ENCODE results near the gene CACNA2D2. TPM values are rescaled to one million over a fixed set of nuclear protein-coding genes. Genes with fewer than 3 reads are reported as not detected.

CACNA2D2 gene
- total RNA-seq, 2 experiments from 2014 or later: 0.78 to 0.95 TPM

- Mint-ChIP-seq H3K4me3 (no peak overlapping the region), H3K36me3 (ENCODE audit: low read depth) (no peaks in the 10 kb centered on the region), H3K4me1 (ENCODE audit: low read depth) (peaks cover 2% of the 10 kb centered on the region), H3K27me3 (ENCODE audit: low read depth) (no peaks in the 10 kb centered on the region), H3K9me3 (ENCODE audit: insufficient read depth) (no peaks in the 10 kb centered on the region), H3K27ac (no peak overlapping the region)
- POLR2A ChIA-PET: no interaction called here
- ATAC-seq (no peak), DNase-seq (no peak)
- CTCF ChIA-PET: no interaction called here
These were observed 86.4 kb downstream of the CACNA2D2 start for GRCh38 chr3:50416736-50417636.

GRCh38 chr3:50415816-50416215 is 87.6 kb downstream of the CACNA2D2 start:
- H3K4me3 Mint-ChIP-seq: no peak overlapping the region
- ATAC-seq: no peak
- no peaks in the 10 kb centered on the region for H3K27me3 Mint-ChIP-seq (ENCODE audit: low read depth)
- no peaks in the 10 kb centered on the region for H3K36me3 Mint-ChIP-seq (ENCODE audit: low read depth)
- DNase-seq: no peak
- no peak overlapping the region for H3K27ac Mint-ChIP-seq
- H3K4me1 Mint-ChIP-seq (ENCODE audit: low read depth): peaks cover 2% of the 10 kb centered on the region
- POLR2A ChIA-PET: no interaction called here
- CTCF ChIA-PET: no interaction called here
- no peaks in the 10 kb centered on the region for H3K9me3 Mint-ChIP-seq (ENCODE audit: insufficient read depth)

- H3K36me3 Mint-ChIP-seq (ENCODE audit: low read depth): no peaks in the 10 kb centered on the region
- no peak overlapping the region for H3K4me3 Mint-ChIP-seq
- no peak overlapping the region for H3K27ac Mint-ChIP-seq
- CTCF ChIA-PET: interaction anchor here (1.4 kb wide), 1 partner anchor 32 kb away, joined by 3 read pairs; no protein-coding TSS in a partner anchor
- no peaks in the 10 kb centered on the region for H3K9me3 Mint-ChIP-seq (ENCODE audit: insufficient read depth)
- POLR2A ChIA-PET: no interaction called here
- H3K4me1 Mint-ChIP-seq (ENCODE audit: low read depth): peaks cover 2% of the 10 kb centered on the region
- ATAC-seq (no peak), DNase-seq (no peak)
- no peaks in the 10 kb centered on the region for H3K27me3 Mint-ChIP-seq (ENCODE audit: low read depth)
These were observed 88.4 kb downstream of the CACNA2D2 start for GRCh38 chr3:50415061-50415460.

DNA sequence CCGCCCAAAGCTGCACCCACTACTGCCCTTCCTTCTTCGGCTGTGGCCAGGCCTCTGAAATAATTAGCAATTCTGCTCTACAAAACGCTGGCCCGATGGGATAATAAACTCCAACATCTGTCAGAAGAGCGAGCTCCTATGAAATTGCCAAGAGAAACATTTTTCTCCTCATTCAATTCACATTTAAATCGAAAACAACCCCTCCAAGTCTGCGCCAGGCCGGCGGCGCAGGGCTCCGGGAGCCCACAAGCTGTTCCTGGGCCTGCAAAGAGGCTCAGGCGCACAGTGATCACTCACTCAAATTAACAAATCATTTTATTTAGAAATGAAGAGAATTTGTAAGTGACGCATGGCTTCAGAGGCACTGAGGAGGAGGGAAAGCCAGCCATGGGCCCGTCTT is 88.8 kb downstream of the CACNA2D2 start:
- peaks cover 2% of the 10 kb centered on the region for H3K4me1 Mint-ChIP-seq (ENCODE audit: low read depth)
- H3K9me3 Mint-ChIP-seq (ENCODE audit: insufficient read depth): no peaks in the 10 kb centered on the region
- no peak overlapping the region for H3K27ac Mint-ChIP-seq
- ATAC-seq (no peak), DNase-seq (no peak)
- H3K36me3 Mint-ChIP-seq (ENCODE audit: low read depth): no peaks in the 10 kb centered on the region
- CTCF ChIA-PET: interaction anchor here (1.4 kb wide), 1 partner anchor 31 kb away, joined by 3 read pairs; no protein-coding TSS in a partner anchor
- no peak overlapping the region for H3K4me3 Mint-ChIP-seq
- H3K27me3 Mint-ChIP-seq (ENCODE audit: low read depth): no peaks in the 10 kb centered on the region
- POLR2A ChIA-PET: no interaction called here

GRCh38 chr3:50412231-50412754 is 91.1 kb downstream of the CACNA2D2 start:
- ATAC-seq (no peak), DNase-seq (no peak)
- ChIA-PET POLR2A (no interaction called here), CTCF (no interaction called here)
- H3K4me1 Mint-ChIP-seq (ENCODE audit: low read depth): peaks cover 2% of the 10 kb centered on the region
- H3K4me3 Mint-ChIP-seq: no peak overlapping the region
- no peak overlapping the region for H3K27ac Mint-ChIP-seq
- no peaks in the 10 kb centered on the region for H3K9me3 Mint-ChIP-seq (ENCODE audit: insufficient read depth)
- H3K36me3 Mint-ChIP-seq (ENCODE audit: low read depth): no peaks in the 10 kb centered on the region
- no peaks in the 10 kb centered on the region for H3K27me3 Mint-ChIP-seq (ENCODE audit: low read depth)

GRCh38 chr3:50411229-50411628 is 92.2 kb downstream of the CACNA2D2 start:
- DNase-seq (no peak), ATAC-seq (no peak)
- Mint-ChIP-seq H3K27ac (no peak overlapping the region), H3K9me3 (ENCODE audit: insufficient read depth) (no peaks in the 10 kb centered on the region), H3K27me3 (ENCODE audit: low read depth) (no peaks in the 10 kb centered on the region), H3K4me3 (no peak overlapping the region), H3K36me3 (ENCODE audit: low read depth) (no peaks in the 10 kb centered on the region), H3K4me1 (ENCODE audit: low read depth) (peaks cover 2% of the 10 kb centered on the region)
- ChIA-PET POLR2A (no interaction called here), CTCF (no interaction called here)

DNA sequence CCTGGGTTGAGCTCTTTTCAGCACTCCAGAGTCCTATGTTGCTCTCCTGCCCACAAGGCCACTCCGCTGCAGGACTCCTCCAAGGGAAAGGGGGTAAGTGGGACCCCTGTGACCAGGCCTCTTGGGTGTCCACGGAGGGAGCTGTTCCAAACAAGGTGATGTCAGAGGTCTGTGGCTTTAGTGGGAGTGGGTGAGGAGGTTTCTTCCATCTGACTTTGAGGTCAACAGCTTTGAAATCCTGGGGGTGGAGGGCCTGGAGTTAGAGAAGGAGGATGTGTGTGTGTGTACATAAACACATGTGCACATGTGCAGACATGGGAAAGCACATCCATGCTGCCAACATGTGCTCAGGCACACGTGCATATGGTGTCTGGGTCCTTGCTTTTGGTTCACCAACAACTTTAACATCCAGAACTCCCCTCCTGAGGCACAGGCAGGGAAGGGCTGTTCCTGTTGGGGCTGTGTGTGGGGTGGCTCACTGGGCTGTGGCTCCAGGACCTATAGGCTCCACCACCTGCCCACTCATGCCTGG is 92.8 kb downstream of the CACNA2D2 start:
- DNase-seq (no peak), ATAC-seq (no peak)
- Mint-ChIP-seq H3K27ac (no peak overlapping the region), H3K9me3 (ENCODE audit: insufficient read depth) (no peaks in the 10 kb centered on the region), H3K27me3 (ENCODE audit: low read depth) (no peaks in the 10 kb centered on the region), H3K4me3 (no peak overlapping the region), H3K36me3 (ENCODE audit: low read depth) (no peaks in the 10 kb centered on the region), H3K4me1 (ENCODE audit: low read depth) (peaks cover under 1% of the 10 kb centered on the region)
- CTCF ChIA-PET: no interaction called here
- POLR2A ChIA-PET: no interaction called here

GRCh38 chr3:50410185-50410584 is 93.2 kb downstream of the CACNA2D2 start:
- ChIA-PET CTCF (no interaction called here), POLR2A (no interaction called here)
- no peak for ATAC-seq
- Mint-ChIP-seq H3K4me1 (ENCODE audit: low read depth) (no peaks in the 10 kb centered on the region), H3K27me3 (ENCODE audit: low read depth) (no peaks in the 10 kb centered on the region), H3K27ac (no peak overlapping the region), H3K4me3 (no peak overlapping the region), H3K36me3 (ENCODE audit: low read depth) (no peaks in the 10 kb centered on the region), H3K9me3 (ENCODE audit: insufficient read depth) (no peaks in the 10 kb centered on the region)
- no peak for DNase-seq

GRCh38 chr3:50408443-50408944 is 94.9 kb downstream of the CACNA2D2 start:
- H3K4me3 Mint-ChIP-seq: no peak overlapping the region
- POLR2A ChIA-PET: no interaction called here

DNA sequence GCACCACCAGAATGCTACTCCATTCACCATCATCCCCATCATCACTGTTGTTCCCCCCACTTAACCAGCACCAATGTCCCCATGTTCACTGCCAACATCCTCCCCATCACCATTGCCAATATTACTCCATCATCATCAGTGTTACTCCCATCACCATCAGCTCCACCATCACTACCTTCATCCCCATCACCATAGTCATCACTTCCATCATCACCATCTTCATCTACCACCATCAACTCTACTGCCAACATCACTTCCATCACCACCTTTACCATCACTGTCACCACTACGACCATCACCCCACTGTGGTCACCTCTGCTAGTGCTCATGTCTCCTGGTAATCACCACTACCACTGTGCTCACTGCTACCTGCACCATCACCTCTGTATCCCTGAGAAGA is 96.9 kb downstream of the CACNA2D2 start:
- no peaks in the 10 kb centered on the region for H3K27me3 Mint-ChIP-seq (ENCODE audit: low read depth)
- ATAC-seq (no peak), DNase-seq (no peak)
- no peak overlapping the region for H3K4me3 Mint-ChIP-seq
- no peaks in the 10 kb centered on the region for H3K9me3 Mint-ChIP-seq (ENCODE audit: insufficient read depth)
- POLR2A ChIA-PET: no interaction called here
- H3K4me1 Mint-ChIP-seq (ENCODE audit: low read depth): no peaks in the 10 kb centered on the region
- CTCF ChIA-PET: no interaction called here
- H3K36me3 Mint-ChIP-seq (ENCODE audit: low read depth): no peaks in the 10 kb centered on the region
- H3K27ac Mint-ChIP-seq: no peak overlapping the region

More at GRCh38 chr3:50408443-50408944, 94.9 kb downstream of the CACNA2D2 start:
- H3K4me1 Mint-ChIP-seq (ENCODE audit: low read depth): no peaks in the 10 kb centered on the region
- DNase-seq: no peak
- H3K36me3 Mint-ChIP-seq (ENCODE audit: low read depth): no peaks in the 10 kb centered on the region
- no peak for ATAC-seq
- H3K27me3 Mint-ChIP-seq (ENCODE audit: low read depth): no peaks in the 10 kb centered on the region
- H3K27ac Mint-ChIP-seq: no peak overlapping the region
- CTCF ChIA-PET: no interaction called here
- H3K9me3 Mint-ChIP-seq (ENCODE audit: insufficient read depth): no peaks in the 10 kb centered on the region

DNA sequence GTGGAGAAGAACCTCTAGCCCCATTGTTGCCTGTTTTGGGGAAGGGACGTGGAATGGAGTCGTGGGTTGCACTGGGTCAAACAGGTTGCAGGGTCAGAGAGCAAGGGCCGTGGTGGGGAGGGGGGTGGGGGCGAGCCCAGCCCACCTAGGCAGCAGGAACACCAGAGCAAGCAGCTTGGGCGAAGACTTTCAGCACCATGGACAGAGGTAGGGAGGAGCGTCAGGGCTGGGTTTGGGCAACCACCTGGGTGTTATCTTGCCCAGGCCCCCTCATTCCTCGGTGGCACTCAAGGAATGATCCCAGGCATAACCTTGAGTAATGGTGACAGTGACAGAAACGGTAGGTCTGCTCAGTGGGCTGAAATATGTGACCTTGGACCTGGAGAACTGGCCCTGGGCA is 98.2 kb downstream of the CACNA2D2 start:
- ATAC-seq (no peak), DNase-seq (peak; percentile 71)
- Mint-ChIP-seq H3K36me3 (ENCODE audit: low read depth) (no peaks in the 10 kb centered on the region), H3K4me1 (ENCODE audit: low read depth) (no peaks in the 10 kb centered on the region), H3K27ac (no peak overlapping the region), H3K27me3 (ENCODE audit: low read depth) (no peaks in the 10 kb centered on the region), H3K9me3 (ENCODE audit: insufficient read depth) (no peaks in the 10 kb centered on the region), H3K4me3 (no peak overlapping the region)
- CTCF ChIA-PET: no interaction called here
- POLR2A ChIA-PET: no interaction called here

GRCh38 chr3:50401978-50402595 is 101.3 kb downstream of the CACNA2D2 start:
- Mint-ChIP-seq H3K27ac (no peak overlapping the region), H3K9me3 (ENCODE audit: insufficient read depth) (no peaks in the 10 kb centered on the region), H3K4me3 (no peak overlapping the region), H3K27me3 (ENCODE audit: low read depth) (no peaks in the 10 kb centered on the region), H3K36me3 (ENCODE audit: low read depth) (no peaks in the 10 kb centered on the region), H3K4me1 (ENCODE audit: low read depth) (peaks cover 7% of the 10 kb centered on the region)
- no peak for ATAC-seq
- POLR2A ChIA-PET: no interaction called here
- no peak for DNase-seq
- CTCF ChIA-PET: no interaction called here
